Medulla oblongata (tissue), 1 donor: ENCODE data around the gene CDK9.
"Not testable (repeated sequence)": the region's sequence is repeated elsewhere in the genome, so short reads cannot be mapped to it uniquely, and the experiment has no call there.

Source experiments
- DNase-seq: peaks from one replicate; pipeline ENCODE4 v3.0.0-alpha.2; 2015; ENCODE audit errors: extremely low spot score

The CDK9 gene

DNA sequence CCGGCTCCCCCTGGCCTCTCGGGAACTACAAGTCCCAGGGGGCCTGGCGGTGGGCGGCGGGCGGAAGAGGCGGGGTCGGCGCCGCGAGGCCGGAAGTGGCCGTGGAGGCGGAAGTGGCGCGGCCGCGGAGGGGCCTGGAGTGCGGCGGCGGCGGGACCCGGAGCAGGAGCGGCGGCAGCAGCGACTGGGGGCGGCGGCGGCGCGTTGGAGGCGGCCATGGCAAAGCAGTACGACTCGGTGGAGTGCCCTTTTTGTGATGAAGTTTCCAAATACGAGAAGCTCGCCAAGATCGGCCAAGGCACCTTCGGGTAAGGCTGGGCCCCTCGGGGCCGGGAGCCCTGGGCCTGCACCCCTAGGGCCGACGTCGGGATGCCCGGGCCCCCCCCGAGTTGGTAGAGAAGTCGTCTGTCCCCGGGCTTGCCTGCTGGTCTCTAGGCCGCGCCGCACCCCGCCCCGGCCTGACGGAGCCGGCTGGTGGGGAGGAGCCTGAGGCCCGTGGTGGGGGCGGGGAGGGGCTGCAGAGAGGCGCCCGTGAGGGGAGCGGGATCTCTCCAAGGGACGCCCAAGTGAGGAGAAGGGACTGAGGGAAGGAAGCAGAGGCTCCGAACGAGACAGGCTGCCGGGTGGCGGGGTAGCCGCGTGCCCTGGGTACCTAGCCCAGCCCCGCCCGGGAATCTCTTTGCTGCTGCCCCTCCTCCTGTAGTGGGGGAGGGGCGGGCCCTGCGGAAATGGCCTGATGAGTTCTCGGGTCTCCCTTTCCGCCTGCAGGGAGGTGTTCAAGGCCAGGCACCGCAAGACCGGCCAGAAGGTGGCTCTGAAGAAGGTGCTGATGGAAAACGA is at the start of gene CDK9:
Gene CDK9, plus strand, starts transcription at position 102 of the 840 bp plus-strand sequence. Its CDS starts 115 bp downstream, at position 217.
- DNase-seq = peak; percentile 89

DNA sequence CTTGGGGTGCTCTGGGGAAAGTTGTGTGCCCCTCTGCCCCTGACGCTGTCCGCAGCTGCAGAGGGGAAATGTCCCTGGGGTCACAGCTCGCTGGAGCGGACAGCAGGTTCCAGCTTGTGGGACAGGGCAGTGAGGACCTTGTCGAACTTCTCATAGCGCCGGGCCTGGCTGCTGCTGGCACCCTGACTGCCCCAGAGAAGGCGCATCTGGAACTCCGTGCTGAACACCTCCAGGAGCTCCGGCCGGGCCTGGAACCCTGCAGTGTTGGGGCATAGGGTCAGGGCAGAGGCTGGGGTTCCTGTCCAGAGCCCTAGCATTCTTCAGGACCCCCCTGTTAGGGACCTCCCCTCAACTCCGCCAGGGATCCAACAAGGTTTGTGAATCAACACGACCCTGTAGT is 47.2 kb upstream of the CDK9 start:
- DNase-seq = no peak

DNA sequence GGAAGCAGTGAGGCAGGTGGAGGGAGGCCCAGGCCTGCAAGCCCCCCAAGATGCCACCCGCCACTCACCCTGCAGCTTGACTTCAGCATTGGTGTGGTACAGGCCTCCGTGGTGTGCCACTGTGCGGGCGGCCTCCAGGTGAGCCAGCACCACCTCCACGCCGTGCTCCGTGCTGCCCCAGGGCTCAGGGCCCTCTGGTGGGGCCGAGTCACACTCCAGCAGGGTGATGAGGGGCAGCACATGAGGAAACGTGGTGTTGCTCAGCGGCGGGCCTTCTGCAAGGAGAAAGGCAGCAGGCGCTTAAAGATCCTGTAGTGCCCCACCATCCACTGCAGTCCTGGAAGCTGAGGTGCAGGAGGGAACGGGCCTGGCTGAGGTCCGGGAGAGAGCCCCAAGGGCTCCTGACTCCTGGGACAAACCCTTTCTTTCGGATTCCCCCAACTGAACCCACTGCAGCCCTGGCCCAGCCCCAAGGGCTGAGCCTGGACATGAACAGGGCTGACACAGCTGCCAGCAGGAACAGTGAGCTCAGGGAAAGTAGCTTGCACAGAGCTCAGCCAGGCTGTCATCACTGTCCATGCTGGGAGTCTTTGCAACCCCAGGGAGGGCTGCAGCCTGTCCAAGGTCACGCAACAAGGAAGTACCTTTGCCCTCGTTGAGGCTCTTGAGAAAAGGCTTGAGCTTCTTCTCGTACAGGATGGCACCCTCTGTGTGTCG is 46.1 kb upstream of the CDK9 start:
- no peak for DNase-seq

DNA sequence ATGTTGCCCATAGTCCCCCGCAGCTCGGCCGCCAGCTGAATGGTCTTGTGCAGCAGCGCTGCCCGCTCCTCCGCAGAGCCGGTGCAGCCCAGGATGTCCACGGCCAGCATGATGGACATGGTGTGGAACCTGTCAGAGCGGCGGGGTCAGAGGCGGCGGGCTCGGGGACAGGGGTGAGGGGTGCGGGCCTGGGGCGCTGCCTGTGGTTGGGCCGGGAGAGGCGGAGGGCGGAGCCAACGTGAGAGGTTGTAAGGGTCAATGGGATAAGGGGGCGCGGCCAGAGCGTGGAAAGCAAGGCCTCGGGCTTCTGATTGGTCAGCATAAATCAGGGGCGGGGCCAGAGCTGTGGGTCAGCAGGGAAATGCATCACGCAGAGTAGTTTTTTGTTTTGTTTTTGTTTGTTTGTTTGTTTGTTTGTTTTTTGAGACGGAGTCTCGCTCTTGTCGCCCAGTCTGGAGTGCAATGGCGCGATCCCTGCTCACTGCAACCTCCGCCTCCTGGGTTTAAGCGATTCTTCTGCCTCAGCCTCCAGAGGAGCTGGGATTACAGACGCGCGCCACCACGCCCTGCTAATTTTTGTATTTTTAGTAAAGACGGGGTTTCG is 43.9 kb upstream of the CDK9 start:
- DNase-seq = peak; percentile 88

DNA sequence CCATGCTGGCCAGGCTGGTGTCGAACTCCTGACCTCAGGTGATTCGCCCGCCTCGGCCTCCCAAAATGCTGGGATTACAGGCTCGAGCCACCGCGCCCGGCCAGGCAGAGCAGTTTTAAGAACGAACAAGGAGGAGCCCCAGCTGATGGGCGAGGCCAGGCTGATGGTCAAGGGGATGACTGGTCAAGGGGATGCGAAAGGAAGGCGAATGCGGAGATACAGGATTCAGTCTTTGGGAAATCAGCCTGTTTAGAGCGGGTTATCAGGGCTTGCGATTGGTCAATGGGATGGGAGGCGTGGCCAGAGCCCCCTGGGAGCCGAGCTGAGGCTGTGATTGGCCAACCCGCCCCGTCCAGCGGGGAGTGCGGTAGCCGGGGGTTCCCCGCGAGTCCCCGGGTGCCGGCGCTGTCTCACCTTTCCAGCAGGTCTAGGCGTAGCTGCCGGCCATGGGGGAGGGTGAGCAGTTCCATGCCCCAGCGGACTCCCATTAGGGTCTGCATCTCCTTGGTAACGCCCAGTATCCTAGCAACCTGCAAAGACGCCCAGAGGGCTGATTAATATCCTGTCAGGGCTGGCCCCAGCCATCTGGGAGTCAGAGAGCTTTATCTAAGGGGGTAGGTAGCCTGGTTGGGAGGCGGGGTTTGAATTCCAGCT is 43.3 kb upstream of the CDK9 start:
- DNase-seq = peak; percentile 25

DNA sequence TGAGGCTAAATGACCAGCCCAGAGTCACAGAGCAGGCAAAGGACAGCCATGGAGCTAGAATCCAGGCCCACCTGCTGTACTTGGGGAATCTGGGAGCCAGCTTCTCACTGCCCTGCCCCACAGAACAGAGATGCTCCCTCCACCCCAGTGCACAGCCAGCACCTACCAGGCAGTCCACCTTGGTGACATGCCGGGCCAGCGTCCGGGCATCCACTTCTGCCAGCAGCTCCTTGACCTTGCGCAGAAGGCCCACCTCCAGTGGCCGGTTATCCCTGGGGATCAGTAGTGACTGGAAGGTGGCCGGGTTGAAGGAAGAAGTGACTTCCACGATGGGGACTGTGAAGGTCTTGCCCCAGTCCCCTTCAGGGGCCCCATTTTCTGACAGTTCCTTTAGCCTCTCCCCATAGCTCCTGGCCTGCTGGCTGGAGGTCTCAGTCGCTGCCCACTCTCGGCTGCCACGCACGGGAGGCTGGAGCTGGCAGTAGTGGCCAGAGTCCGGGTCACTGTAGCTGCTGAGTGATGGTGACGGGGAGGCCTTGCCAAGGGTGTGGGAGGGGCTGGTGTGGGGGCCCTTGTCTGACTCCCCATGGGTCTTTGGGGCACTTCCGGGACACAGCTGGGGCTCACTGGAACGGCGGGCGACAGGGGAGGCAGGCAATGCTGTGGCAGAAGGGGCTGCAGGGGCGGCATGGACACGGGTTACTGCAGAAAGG is 41.3 kb upstream of the CDK9 start:
- no peak for DNase-seq

DNA sequence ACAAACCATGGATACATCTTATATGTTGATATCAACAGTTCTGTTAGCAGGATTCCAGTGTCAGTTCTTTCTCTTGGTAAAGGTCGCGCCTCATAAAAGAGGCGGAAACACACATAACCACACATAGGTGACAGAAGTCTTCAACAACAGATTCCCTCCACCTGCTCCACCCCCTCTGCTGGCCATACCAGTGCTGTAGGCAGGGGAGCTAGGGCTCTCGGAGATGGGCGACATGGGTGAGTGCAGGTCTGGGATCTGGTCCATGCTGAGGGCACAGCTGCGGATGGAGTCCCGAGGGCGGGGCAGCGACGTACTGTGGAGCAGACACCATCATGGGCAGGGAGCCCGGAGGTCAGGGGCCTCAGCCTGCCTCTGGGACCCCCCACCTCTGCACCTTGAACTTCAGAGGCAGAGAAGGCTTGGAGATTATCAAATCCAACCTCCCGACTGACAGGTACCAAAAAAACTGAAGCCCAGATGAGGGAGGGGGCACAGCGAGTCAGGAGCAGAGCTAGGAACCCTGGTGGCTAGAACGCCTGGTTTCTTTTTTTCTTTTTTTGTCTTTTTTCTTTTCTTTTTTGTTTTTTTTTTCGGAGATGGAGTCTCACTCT is 38.8 kb upstream of the CDK9 start:
- no peak for DNase-seq

DNA sequence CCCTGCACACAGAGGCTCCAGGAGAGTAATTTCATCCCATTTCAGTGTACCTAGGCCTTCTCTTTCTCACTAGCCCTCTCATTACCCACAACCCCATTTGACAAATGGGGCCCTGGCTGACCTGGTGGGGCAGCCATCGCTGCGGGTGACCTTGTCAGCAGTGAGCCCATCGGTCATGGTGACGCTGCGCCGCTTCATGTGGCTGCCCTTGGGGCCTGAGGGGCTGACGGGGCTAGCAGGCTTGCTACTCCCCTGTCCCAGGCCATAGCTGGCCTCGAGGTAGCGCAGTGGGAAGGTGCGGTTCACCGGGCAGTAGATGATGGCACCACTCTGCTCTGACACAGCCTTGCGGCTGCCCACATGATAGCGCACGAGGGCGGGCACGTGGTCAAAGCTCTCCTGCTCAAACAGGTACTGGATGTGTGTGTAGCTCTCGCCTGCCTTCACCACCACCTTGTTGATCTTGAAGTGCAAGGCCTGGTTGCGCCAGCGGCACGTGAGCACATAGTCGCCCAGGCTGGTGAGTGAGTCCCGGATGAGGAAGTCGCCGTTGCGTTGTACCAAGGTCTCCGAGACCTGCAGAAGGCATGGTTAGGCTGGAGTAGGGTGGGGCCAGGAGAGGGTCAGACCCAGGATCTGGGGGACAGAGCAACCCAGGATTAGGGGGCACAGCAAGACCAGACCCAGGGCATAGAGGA is 36.6 kb upstream of the CDK9 start:
- DNase-seq = no peak

DNA sequence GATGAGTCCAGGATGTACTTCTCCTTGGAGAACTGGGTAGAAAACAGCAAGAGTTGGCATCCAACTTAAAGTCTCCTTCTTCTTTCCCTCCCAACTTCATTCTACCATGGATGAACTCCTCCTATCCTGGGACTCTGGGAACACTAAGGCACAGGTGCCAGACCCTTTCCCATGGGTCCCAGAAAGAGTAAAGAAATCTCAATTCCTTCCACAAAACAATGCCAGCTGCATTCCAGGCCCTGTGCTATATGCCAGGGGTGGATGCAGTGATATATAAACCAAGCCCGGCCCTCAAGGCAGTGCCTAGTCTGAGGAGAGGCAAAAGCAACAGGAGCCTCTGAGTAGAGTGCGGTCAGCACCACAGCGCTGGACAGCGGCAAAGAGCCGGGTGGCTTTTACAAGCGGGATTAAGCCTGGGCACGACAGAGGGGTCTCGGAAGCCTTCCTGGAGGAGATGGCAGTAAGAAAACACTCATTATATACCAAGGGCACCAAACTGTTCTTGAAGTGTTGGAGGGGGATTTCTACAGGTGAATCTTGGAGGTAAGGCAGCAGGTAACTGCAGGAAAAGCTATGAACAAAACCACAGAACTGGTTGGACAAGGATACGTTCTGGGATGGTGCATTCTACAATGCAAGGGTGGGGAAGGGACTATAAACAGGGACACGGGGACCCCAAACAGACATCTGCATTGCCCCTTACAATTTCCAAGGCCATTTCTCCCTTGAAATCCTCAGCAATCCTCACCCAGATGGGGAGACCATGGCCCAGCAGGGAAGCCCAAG is 34.4 kb upstream of the CDK9 start:
- DNase-seq = no peak

DNA sequence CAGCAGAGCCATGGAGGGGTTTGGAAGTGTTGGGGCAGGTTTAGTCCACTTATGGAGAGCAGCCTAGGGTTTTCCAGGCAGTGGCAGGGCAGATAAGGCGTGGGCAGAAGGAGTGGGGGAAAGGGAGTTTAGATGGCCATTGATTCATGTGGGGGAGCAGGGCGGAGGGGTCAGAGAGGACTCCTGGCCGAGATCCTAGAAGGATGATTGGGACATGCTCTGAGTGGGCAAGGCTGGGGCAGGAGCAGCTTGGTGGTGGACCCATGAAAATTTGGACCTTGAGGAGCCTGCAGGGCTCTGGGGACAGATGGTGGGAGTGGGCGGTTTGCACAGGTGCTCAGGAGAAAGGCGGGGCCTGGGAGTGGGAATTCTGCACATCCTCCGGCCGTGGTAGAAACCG is 32.7 kb upstream of the CDK9 start:
- DNase-seq = no peak

DNA sequence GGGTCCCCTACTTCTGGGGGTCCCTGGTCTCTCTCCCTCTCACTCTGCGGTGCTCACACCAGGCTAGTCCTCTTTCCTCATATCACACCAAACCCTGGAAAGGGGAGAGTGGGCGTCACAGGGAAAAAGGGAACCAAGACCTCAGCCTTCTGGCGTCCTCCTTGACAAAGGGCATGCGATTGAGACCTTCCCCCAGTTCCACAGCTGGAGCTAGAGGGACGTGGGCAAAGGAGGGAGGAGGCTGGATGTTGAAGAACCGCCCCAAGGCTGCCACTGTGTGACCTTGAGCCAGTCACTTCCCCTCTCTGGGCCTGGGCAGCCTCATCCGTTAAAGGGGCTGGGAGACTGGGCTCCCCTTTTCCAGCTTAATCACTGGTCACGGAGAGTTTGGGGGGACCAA is 32.2 kb upstream of the CDK9 start:
- DNase-seq = no peak

DNA sequence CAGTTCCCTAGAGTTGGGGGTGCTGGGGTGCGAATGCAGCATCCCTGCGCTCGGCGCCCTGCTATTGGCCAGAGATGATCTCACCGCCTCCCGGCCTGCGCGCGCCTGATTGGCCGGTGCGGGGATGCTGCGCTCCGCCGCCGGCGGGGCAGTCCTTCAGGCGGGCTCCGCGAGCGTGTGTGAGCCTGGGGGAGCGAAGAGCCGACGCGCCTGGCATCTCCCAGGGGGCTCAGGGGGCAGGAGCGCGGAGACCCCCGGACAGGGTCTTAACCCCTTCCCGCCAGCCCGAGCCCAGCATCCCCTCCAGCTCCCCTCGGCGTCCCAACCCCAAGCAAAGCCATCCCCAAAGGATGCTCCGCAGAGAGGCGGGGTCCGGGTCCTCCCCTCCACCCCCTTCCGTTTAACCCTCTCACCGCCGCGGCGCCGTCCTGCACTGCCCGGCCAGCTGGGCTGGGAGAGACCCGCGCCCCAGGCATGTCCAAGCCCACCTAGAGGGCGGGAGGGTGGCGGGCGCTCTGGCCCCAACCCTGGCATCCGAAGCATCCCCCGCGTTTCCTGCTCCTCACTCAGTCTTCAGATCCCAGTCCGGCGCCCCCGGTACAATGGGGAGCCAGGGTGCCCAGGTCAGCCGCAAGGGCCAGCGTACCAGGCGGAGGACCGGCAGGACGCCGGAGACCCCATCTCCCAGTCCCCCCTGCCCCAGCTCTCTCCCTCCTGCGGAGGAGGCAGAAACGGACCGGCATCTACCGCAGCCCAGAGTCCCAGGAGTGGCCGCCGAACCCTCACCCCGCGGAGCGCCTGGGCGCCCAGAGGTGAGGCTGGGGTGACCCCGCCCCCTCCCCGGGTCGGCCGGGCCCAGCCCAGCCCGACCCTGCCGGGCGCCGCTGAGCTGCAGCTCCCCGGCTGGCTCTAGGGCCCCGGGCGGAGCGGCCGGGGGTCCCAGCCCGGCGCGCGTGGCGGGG is 31.5 kb upstream of the CDK9 start:
- peak; percentile 15 for DNase-seq

DNA sequence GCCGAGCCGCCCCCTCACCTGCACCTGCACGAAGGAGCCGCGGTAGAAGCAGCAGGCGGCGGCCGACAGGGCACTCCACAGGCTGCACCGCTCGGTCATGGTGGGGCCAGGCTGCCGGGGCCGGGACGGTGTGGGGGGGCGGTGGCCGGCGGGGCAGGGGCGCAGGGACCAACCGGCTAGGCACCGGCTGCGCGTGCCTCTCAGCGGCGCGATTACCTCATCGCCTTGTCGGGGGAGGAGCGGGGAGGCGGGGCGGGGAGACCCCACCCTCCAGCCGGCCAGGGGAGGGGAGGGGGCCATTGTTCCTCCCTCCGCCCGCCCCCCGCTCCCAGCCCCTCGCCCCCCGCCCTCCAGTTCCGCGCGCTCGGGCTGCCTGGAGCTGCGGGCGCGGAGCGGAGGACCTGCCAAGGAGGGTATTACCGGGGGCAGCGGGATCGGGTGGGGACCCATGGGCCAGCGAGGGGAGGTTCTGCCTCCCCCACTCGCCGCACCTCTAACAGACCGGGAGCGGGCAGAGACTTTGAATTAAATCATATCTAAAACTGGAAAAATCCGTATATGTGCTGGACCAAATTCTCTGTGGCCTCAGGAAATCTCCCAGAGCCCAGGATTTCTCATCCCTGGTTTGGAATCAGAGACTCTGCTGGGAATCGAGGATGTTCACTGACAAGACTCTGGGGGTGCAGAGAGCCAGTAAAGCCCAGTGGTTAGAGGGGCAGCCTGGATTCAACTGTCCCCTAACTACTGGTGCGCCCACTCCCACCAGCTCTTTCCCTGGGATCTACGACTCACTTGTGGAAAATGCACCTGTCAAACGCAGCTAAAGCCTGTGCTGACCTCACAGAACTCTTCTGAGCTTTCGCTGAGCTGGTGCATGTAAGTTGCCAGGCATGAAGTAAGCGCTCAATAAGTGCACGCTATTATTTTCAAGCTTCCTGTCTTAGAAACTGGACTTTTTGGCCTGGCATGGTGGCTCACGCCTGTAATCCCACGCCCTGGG is 30.5 kb upstream of the CDK9 start:
- DNase-seq = no peak

DNA sequence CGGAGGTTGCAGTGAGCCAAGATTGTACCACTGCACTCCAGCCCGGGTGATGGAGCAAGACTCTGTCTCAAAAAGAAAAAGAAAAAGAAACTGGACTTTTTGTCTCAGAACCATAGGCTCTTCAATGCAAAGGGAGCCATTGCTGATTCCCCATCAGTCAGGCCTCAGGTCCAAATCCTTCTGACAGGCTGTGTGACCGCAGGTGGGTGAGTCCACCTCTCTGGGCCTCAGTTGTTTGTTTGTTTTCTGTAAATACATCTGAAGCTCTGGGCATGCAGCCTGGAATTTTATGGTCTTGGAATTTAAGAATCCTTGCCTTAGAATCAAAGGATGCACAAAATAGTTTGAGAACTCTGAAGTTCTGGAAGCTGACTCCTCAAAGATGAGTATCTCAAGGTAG is 29.6 kb upstream of the CDK9 start:
- DNase-seq = no peak

DNA sequence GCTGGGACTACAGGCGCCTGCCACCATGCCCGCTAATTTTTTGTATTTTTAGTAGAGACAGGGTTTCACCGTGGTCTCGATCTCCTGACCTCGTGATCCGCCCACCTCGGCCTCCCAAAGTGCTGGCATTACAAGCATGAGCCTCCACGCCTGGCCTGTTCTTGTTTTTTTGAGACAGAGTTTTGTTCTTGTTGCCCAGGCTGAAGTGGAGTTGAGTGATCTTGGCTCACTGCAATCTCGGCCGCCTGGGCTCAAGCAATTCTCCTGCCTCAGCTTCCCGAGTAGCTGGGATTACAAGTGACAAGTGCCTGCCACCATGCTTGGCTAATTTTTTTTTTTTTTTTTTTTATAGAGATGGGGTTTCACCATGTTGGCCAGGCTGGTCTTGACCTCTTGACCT is 29.1 kb upstream of the CDK9 start:
- not testable (repeated sequence) for DNase-seq

DNA sequence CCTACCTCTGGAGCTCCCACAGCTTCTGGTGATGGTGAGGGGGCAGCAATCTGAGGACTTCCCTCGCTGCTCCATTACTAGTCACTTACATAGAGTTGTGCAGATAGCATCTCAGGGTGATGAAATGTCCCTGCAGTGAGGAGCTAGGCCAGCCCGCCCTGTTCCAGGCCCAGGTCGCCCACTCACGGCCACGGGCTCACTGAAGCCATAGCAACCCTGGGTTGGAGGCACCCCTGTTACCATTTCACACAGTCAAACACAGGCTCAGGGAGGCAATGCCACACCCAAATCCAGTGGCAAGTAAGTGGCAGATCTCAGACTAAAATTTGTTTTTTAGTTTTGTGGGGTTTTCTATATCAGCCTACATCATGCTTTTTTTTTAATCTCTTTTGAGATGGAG is 27.0 kb upstream of the CDK9 start:
- DNase-seq = no peak

DNA sequence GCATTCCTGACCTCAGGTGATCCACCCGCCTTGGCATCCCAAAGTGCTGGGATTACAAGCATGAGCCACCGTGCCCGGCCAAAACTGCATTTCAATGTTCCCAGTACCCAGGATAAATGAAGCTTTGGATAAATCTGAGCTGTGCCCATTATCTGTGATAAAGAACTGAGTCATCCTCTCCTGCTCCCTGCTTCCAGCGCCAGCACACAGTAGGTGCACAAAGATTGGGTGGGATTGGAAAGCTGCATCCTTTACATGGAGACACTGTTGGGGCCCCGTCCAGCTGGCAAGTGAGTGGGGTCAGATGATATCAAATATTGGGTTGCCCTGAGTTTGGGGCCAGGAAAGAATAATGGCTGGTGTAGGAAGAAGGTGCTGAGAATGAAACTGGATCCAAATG is 24.8 kb upstream of the CDK9 start:
- DNase-seq = no peak
